ENCODE results near the gene FHIP1B. TPM values are rescaled to one million over a fixed set of nuclear protein-coding genes. Genes with fewer than 3 reads are reported as not detected.

Gene FHIP1B
- total and polyA plus RNA-seq, 11 donors, result 13.1 to 30.3 (median 16.3) TPM

DNA sequence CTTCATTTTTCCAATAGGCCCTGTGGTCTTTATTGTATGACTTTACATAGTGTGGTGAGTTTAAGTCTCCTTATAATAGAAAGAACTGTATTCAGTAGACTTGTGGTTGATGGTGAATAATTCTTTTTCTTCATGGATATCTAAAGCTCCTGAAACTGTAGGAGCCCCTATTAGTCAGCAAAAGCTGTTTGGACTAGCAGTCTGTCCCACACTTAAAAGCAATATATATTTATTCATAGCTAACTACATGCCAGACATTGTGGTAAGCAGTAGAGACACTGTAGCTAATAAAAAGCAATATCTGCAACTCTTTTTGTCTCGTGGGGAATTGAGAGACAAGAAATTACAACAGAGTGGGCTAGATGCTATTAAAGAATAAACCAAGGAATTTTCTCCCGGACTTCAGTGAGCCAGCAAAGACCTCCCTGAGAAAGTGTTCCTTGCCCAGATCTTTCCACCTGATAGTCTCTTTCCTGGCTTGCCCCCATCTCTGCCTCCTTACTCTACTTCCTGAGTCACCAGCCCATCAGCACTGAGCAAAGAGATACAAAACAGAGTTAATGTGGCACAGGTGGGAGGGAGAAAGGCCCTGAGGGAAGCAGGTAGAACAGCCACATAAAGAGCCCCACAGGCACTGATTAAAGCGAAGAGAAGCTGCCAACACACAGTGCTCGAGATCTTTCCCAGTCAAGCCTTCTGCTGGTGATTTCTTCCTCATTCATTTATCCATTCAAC, 36.8 kb downstream of the FHIP1B start:
- Histone ChIP-seq H3K9me3 (no peaks in the 10 kb centered on the region), H3K27ac (no peak overlapping the region), H3K27me3 (no peaks in the 10 kb centered on the region), H3K36me3 (no peaks in the 10 kb centered on the region), H3K4me3 (no peak overlapping the region), H3K4me1 (peaks cover 0 to 17% (median 0%) of the 10 kb centered on the region in 12 donors)
- TF ChIP-seq POLR2A (IDR thresholded peaks at IDR 0.05), result no peak
- TF ChIP-seq, protein P1, sequence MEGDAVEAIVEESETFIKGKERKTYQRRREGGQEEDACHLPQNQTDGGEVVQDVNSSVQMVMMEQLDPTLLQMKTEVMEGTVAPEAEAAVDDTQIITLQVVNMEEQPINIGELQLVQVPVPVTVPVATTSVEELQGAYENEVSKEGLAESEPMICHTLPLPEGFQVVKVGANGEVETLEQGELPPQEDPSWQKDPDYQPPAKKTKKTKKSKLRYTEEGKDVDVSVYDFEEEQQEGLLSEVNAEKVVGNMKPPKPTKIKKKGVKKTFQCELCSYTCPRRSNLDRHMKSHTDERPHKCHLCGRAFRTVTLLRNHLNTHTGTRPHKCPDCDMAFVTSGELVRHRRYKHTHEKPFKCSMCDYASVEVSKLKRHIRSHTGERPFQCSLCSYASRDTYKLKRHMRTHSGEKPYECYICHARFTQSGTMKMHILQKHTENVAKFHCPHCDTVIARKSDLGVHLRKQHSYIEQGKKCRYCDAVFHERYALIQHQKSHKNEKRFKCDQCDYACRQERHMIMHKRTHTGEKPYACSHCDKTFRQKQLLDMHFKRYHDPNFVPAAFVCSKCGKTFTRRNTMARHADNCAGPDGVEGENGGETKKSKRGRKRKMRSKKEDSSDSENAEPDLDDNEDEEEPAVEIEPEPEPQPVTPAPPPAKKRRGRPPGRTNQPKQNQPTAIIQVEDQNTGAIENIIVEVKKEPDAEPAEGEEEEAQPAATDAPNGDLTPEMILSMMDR (IDR thresholded peaks at IDR 0.05), result no peak
- DNase-seq (no peak), ATAC-seq (no peak)
- intact Hi-C loops (cut with DNase I), result no loop called here
- 84 to 88% (median 85%) methylated on average over 4 of the region's 4 CpGs for WGBS, 4 donors

DNA sequence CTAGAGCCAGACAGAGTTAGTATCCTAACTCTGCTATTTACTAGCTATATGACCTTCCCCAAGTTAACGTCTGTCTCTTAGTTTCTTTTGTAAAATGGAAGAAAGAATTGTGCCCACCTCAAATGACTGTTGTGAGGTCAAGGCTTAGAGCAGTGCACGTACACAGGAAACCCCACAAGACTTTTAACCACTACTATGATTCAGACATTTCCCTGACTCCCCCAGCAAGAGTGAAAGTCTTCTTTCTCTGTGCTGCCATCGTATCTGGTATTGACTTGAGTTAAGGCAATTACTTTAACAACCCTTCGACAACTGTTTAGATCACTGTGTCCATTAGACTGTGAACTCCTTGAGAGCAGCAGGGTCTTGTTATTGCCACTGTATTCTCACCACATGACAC, 38.0 kb downstream of the FHIP1B start:
- no peak overlapping the region for H3K27ac ChIP-seq
- H3K27me3 ChIP-seq, result no peaks in the 10 kb centered on the region
- TF ChIP-seq, protein P1 (IDR thresholded peaks at IDR 0.05), result no peak
- TF ChIP-seq POLR2A (IDR thresholded peaks at IDR 0.05), result no peak
- H3K9me3 ChIP-seq, result no peaks in the 10 kb centered on the region
- H3K4me3 ChIP-seq, result no peak overlapping the region
- ATAC-seq (no peak), DNase-seq (no peak)
- peaks cover 0 to 8% (median 0%) of the 10 kb centered on the region in 12 donors for H3K4me1 ChIP-seq
- no peaks in the 10 kb centered on the region for H3K36me3 ChIP-seq
- 55 to 66% (median 62%) methylated on average over 4 of the region's 4 CpGs for WGBS, 4 donors
- intact Hi-C loops (cut with DNase I), result no loop called here

DNA sequence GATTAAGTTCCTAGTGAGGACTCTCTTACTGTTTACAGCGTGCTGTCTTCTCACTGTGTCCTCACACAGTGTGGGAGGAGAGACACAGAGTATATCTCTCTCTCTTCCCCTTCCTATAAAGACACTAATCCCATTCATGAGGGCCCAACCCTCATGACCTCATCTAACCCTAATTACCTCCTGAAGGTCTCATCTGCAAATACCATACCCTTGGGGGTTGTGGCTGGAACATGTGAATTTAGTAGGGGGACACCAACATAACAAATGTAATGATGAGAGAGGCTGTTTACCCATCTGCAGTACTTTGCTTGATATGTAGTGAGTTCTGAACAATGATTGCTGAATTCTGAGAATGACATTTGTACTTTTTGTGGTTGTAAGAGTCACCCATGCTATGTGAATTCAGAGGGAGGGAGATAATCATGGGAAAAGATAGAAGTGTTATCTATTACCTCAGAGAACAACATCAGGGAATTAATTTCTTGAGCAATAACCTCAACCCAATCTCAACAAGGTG, 40.3 kb downstream of the FHIP1B start:
- 53 to 79% (median 69%) methylated on average over 1 of the region's 1 CpG for WGBS, 4 donors
- intact Hi-C loops (cut with DNase I), result no loop called here

DNA sequence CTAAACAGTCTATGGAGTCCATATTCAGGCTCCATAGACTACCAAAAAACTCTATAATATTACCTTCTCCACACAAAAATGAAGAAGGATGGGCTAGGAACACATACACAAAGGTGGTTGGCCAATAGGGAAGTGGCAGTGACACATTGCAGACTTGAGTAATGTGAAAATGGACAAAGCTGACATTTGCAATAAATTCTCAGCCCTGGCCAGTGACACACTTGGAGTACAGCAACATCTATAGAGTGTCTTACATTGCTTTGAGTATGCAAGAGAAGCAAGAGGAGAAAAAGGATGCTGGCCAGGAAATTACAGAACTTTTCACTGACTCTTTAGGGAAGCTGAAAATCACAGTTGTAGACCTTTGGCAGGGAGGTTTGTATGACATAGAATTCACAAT, 42.7 kb downstream of the FHIP1B start:
- Histone ChIP-seq H3K27ac (no peak overlapping the region), H3K27me3 (no peaks in the 10 kb centered on the region), H3K4me1 (no peaks in the 10 kb centered on the region), H3K4me3 (no peak overlapping the region), H3K36me3 (no peaks in the 10 kb centered on the region), H3K9me3 (no peaks in the 10 kb centered on the region)
- DNase-seq (no peak), ATAC-seq (peak in 1 of 4 donors; percentile 51)
- intact Hi-C loops (cut with DNase I), result no loop called here
- TF ChIP-seq, protein P1 (IDR thresholded peaks at IDR 0.05), result no peak
- no peak for TF ChIP-seq POLR2A (IDR thresholded peaks at IDR 0.05)

More for the DNA sequence above, 40.3 kb downstream of the FHIP1B start:
- H3K9me3 ChIP-seq, result no peaks in the 10 kb centered on the region
- peak in 1 of 4 donors; percentile 29 for ATAC-seq
- no peaks in the 10 kb centered on the region for H3K4me1 ChIP-seq
- H3K36me3 ChIP-seq, result no peaks in the 10 kb centered on the region
- H3K4me3 ChIP-seq, result no peak overlapping the region
- no peaks in the 10 kb centered on the region for H3K27me3 ChIP-seq
- TF ChIP-seq, protein P1 (IDR thresholded peaks at IDR 0.05), result no peak
- no peak for TF ChIP-seq POLR2A (IDR thresholded peaks at IDR 0.05)
- DNase-seq, result no peak
- no peak overlapping the region for H3K27ac ChIP-seq

Measured in heart left ventricle (tissue), 16 donors.